DMS 273 treated with DMSO at 0.1 percent for 48 hours (cell line): Measurements from ENCODE around the gene ARID3A.
A peak's percentile ranks its signal among the peaks of the same experiment; 100 is the strongest.

Experiments
- DNase-seq: peaks from one replicate; lab custom pipeline; 2025; lab: John Stamatoyannopoulos, UW

Gene ARID3A

DNA sequence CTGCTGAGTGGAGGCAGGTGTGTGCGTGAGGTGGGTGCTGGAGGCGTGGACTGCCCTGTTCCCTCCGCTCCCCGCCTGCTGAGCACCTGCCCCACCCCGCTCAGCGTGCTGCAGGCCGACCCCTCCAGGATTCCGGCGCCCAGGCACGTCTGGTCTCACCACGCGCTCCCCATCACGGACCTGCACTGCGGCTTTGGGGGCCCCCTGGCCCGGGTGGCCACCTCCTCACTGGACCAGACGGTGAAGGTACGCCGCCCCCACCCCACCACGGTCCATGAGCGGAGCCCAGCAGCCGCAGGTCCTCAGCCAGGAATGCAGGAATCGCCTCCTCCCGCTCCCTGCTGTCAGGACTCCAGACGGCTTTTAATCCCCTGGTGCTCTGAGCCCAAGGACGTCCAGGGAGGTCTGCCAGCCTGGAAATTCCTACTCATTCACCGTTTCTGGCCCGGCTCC is 64.3 kb downstream of the ARID3A start:
- no peak for DNase-seq

DNA sequence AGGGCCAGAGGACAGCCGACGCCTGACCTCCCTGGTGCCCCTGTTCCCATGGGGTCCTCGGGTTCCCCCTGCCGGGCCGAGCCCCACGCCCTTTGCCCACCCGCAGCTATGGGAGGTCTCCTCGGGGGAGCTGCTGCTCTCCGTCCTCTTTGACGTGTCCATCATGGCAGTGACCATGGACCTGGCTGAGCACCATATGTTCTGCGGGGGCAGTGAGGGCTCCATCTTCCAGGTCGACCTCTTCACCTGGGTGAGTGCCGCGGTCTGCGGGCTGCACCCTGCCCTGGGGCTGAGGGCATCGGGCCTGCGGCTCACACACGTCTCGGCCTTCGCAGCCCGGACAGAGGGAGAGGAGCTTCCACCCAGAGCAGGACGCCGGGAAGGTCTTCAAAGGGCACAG is 64.9 kb downstream of the ARID3A start:
- no peak for DNase-seq

DNA sequence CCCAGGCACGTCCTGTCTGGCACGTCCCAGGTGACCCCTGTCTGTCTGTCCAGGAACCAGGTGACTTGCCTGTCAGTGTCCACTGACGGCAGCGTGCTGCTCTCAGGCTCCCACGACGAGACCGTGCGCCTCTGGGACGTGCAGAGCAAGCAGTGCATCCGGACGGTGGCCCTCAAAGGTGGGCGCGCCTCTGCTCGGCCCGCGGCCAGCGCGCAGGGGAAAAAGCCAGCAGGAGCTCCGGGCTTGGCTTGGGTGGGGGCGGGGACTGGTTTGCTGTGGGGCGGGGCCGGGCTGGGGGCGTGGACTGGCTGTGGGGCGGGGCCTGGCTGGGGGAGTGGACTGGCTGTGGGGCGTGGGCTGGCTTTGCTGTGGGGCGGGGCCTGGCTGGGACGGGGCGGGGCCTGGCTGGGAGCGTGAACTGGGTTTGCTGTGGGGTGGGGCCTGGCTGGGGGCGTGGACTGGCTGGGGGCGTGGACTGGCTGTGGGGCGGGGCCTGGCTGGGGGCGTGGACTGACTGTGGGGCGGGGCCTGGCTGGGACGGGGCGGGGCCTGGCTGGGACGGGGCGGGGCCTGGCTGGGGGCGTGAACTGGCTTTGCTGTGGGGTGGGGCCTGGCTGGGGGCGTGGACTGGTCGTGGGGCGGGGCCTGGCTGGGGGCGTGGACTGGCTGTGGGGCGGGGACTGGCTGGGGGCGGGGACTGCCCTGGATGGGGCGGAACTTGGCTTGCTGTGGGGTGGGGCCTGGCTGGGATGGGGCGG is 65.5 kb downstream of the ARID3A start:
- no peak for DNase-seq

DNA sequence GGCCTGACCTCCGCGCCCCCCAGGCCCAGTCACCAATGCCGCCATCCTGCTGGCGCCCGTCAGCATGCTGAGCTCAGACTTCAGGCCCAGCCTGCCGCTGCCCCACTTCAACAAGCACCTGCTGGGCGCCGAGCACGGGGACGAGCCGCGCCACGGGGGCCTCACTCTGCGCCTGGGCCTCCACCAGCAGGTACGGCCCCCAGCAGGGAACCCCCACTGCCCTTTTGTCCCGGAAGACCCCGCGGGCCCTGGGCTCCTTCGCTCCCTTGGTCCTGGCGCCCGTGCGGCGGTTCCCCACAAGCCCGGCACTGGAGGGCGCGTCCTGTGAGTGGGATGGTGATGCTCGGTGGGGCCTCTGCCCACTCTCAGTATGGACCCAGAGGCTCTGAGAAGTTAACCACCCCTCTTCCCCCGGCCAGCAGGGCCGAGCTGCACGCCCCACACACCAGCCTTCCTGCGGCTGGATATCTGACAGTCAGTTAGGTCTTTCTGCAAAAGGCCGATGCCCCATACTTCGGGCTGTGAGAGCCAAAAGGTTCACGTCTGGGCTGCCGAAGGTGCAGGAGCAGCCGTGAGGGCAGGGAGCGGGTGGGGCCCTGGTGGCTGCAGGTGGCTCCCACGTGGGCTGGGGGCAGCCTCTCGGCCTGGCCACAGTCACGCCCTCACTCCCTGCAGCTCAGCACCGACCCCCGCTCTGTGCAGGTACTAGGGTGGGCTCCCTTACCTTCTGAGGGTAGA is 66.3 kb downstream of the ARID3A start:
- no peak for DNase-seq

- no peak for DNase-seq
Observed at GRCh38 chr19:992670-993055, 66.8 kb downstream of the ARID3A start.

GRCh38 chr19:993361-993830 is 67.6 kb downstream of the ARID3A start:
- DNase-seq = no peak

- DNase-seq = no peak
Observed at GRCh38 chr19:993831-994393, 68.1 kb downstream of the ARID3A start.

GRCh38 chr19:994516-994915 is 68.7 kb downstream of the ARID3A start:
- no peak for DNase-seq

DNA sequence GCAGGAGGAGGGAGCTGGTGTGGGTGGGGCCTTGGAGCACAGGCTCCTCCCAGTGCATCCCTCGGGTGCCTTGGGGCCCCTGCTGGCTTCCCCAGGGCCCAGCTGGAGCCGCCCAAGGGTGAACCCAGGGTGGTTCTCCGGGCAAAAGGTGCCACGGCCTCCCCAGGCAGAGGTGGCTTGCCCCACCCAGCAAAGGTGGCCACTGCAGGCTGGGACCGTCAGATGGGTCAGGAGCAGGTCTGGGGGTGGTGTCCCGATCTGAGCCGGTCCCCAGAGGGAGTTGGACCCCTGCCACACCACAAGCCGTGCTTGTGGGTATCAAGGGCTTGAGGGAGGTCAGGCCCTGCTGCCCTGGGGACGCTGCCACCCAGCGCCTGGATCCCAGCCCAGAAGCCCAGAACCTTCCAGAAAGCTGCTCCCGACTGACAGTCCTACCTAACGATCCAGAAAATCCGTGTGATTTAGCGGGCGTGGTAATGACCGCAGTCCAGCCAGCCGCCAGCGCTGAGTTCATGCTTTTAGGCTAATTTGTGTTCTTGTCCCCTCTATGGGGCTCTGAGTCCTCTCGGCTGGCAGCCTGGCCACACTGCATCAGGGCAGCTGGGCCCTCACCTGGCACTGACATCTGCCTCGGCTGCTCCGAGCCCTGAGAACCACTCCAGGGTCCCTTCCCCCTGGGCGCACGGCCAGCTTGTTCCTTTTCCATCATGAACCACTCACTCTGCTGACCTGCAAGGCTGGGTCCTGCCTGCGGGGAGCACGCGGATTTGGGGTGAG is 69.4 kb downstream of the ARID3A start:
- DNase-seq = no peak

- no peak for DNase-seq
Observed at GRCh38 chr19:996051-996838, 70.4 kb downstream of the ARID3A start.

GRCh38 chr19:998064-998463 is 72.2 kb downstream of the ARID3A start:
- DNase-seq = no peak

- no peak for DNase-seq
Observed at GRCh38 chr19:999379-999719, 73.5 kb downstream of the ARID3A start.

- peak; percentile 39 for DNase-seq
Observed at GRCh38 chr19:1000095-1000494, 74.3 kb downstream of the ARID3A start, which contains the start of gene GRIN3B. TSS of gene GRIN3B (plus strand) at chr19:1000419. CDS start at chr19:1000438, 19 bp downstream.

DNA sequence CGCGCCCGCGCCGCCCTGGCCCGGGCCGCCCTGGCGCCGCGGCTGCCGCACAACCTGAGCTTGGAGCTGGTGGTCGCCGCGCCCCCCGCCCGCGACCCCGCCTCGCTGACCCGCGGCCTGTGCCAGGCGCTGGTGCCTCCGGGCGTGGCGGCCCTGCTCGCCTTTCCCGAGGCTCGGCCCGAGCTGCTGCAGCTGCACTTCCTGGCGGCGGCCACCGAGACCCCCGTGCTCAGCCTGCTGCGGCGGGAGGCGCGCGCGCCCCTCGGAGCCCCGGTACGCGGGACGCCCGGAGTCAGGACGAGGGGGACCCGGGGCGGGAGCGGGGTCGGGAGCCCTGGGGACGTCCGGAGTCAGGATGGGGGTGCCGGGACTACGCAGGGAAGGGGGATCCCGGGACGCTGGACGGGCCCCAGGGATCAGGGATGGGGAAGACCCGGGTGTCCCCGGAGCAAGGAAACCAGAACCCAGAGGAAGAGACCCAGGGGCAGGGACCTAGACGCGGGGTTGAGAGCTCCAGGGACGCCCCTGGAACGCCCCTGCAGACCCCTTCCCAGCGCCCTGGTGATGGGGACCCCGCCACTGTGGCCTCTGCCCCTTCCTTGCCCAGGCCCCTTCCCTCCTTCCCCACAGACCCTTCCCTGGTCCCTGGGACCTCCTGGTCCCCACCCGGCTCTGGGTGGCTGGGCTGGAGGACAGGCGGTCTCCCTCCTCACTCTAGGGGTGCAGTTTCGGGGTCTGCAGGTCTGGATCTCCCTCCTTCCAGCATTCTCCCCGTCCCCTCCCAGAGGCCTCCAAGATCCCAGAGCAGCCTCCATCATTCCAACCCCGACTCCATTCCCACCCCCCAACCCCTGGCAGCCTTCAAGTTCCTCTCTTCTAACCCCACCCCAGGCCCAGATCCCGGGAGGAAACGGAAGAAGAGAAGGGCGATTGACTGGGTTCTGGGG is 75.0 kb downstream of the ARID3A start:
- no peak for DNase-seq

GRCh38 chr19:1001538-1002166 is 75.8 kb downstream of the ARID3A start:
- DNase-seq = no peak

DNA sequence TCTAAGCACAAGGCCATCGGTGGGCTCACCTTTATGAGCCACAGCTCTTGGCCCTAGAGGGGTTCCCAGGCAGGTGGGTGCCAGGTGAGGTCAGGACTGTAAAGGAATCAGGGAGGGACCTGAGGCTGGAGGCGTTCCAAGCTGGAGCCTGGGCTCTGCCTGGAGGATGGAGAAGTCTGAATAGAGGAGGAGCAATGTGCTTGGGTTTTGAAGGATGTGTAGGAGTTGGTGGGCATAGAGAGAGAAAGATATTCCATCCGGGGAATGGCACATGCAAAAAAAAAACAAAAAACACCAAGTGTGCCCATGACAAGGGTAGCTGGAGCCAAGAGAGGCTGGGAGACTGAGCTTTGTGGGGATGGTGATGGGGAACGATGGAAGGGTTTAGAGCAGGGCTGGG is 76.8 kb downstream of the ARID3A start:
- no peak for DNase-seq

DNA sequence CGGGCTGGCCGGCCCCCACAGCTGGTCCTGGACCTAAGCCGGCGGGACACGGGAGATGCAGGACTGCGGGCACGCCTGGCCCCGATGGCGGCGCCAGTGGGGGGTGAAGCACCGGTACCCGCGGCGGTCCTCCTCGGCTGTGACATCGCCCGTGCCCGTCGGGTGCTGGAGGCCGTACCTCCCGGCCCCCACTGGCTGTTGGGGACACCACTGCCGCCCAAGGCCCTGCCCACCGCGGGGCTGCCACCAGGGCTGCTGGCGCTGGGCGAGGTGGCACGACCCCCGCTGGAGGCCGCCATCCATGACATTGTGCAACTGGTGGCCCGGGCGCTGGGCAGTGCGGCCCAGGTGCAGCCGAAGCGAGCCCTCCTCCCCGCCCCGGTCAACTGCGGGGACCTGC is 77.4 kb downstream of the ARID3A start:
- DNase-seq = no peak

GRCh38 chr19:1004204-1004802 is 78.5 kb downstream of the ARID3A start:
- DNase-seq = no peak
